ENCODE measurements around the gene LMO7. TPM values are rescaled to one million over a fixed set of nuclear protein-coding genes. Genes with fewer than 3 reads are reported as not detected.

Gene LMO7
- total and polyA plus RNA-seq, 2 of the 13 experiments (the other 11 are each of a cell fraction or from before 2014, with no cell fraction given) = 34.0 to 121 TPM

GRCh38 chr13:75831389-75831788 is 195.3 kb downstream of the LMO7 start:
- no peaks in the 10 kb centered on the region for H3K4me1 ChIP-seq (ENCODE audit: insufficient read depth, low read length)
- no peak overlapping the region for H2AFZ ChIP-seq (ENCODE audit: low read length)
- in situ Hi-C loops (cut with HindIII; ENCODE audit: extremely low pct_ligation_motif_present, low pct_unique_long_range_greater_than_20kb) (no loop called here), intact Hi-C loops (cut with micrococcal nuclease; ENCODE audit: unreplicated experiment) (no loop called here)
- peaks cover 18 to 76% of the 10 kb centered on the region in 2 experiments for H3K36me3 ChIP-seq (replicated peaks in 1 of 2; ENCODE audit: control insufficient read depth in 1 of 2, insufficient read depth in 2 of 2, low read length in 2 of 2)
- H3K27me3 ChIP-seq (ENCODE audit: control insufficient read depth in 1 of 2, insufficient read depth in 2 of 2, low read length in 2 of 2) = no peaks in the 10 kb centered on the region
- H4K20me1 ChIP-seq (ENCODE audit: insufficient read depth, low read length) = no peaks in the 10 kb centered on the region
- TF ChIP-seq ZBTB2 (CRISPR knock-in tag; IDR thresholded peaks at IDR 0.05; ENCODE audit: low read depth) = no peak
- TF ChIP-seq MEIS2 (CRISPR knock-in tag; IDR thresholded peaks at IDR 0.05) = no peak
- TF ChIP-seq IRF9 (CRISPR knock-in tag; IDR thresholded peaks at IDR 0.05; ENCODE audit: borderline replicate concordance) = no peak
- TF ChIP-seq EZH2 (conservative IDR thresholded peaks at IDR 0.05; ENCODE audit: low read depth, low read length) = no peak
- no peak for TF ChIP-seq ZNF747 (CRISPR knock-in tag; IDR thresholded peaks at IDR 0.05; ENCODE audit: borderline replicate concordance)
- TF ChIP-seq ZNF564 (CRISPR knock-in tag; IDR thresholded peaks at IDR 0.05) = peak; percentile 99
- no peak overlapping the region for H3K27ac ChIP-seq (ENCODE audit: extremely low read length, insufficient read depth, low read length)
- DNase-seq (ENCODE audit: low spot score) (no peak), FAIRE-seq (no peak), ATAC-seq (no peak)
- H3K9me3 ChIP-seq (ENCODE audit: low read length) = no peaks in the 10 kb centered on the region
- no peak overlapping the region for H3K9ac ChIP-seq (ENCODE audit: insufficient read depth, low read depth, low read length)
- H3K4me2 ChIP-seq (ENCODE audit: low read depth, low read length) = no peak overlapping the region
- POLR2A ChIA-PET = no interaction called here
- BruUV-seq (replicated peaks) = no TSS peak
- no peak overlapping the region for H3K4me3 ChIP-seq (replicated peaks in 1 of 3; ENCODE audit: insufficient read depth in 1 of 3, low read depth in 2 of 3, low read length in 3 of 3)
- CTCF ChIA-PET (ENCODE audit: low intra/inter-chr PET ratio, low total read pairs) = no interaction called here
- H3K79me2 ChIP-seq (ENCODE audit: insufficient read depth, low read length) = no peaks in the 10 kb centered on the region

- Histone ChIP-seq H3K9me3 (ENCODE audit: low read length) (no peaks in the 10 kb centered on the region), H3K4me1 (ENCODE audit: insufficient read depth, low read length) (no peaks in the 10 kb centered on the region), H3K27ac (ENCODE audit: extremely low read length, insufficient read depth, low read length) (no peak overlapping the region), H3K4me3 (replicated peaks in 1 of 3; ENCODE audit: insufficient read depth in 1 of 3, low read depth in 2 of 3, low read length in 3 of 3) (no peak overlapping the region), H4K20me1 (ENCODE audit: insufficient read depth, low read length) (no peaks in the 10 kb centered on the region), H3K36me3 (replicated peaks in 1 of 2; ENCODE audit: control insufficient read depth in 1 of 2, insufficient read depth in 2 of 2, low read length in 2 of 2) (peaks cover 16 to 67% of the 10 kb centered on the region in 2 experiments), H3K9ac (ENCODE audit: insufficient read depth, low read depth, low read length) (no peak overlapping the region), H3K27me3 (ENCODE audit: control insufficient read depth in 1 of 2, insufficient read depth in 2 of 2, low read length in 2 of 2) (no peaks in the 10 kb centered on the region), H2AFZ (ENCODE audit: low read length) (no peak overlapping the region), H3K4me2 (ENCODE audit: low read depth, low read length) (no peak overlapping the region), H3K79me2 (ENCODE audit: insufficient read depth, low read length) (no peaks in the 10 kb centered on the region)
- ATAC-seq = no peak
- BruUV-seq (replicated peaks) = no TSS peak
- ChIA-PET CTCF (ENCODE audit: low intra/inter-chr PET ratio, low total read pairs) (no interaction called here), POLR2A (no interaction called here)
- in situ Hi-C loops (cut with HindIII; ENCODE audit: extremely low pct_ligation_motif_present, low pct_unique_long_range_greater_than_20kb) (no loop called here), intact Hi-C loops (cut with micrococcal nuclease; ENCODE audit: unreplicated experiment) (no loop called here)
- 98% methylated on average over 5 of the region's 5 CpGs for WGBS (ENCODE audit: low lambda C conversion rate)
- no peak for FAIRE-seq
- no peak for DNase-seq (ENCODE audit: low spot score)
- no peak for TF ChIP-seq ELF4 (CRISPR knock-in tag; IDR thresholded peaks at IDR 0.05; ENCODE audit: borderline replicate concordance)
- no peak for TF ChIP-seq ELF1 (CRISPR knock-in tag; IDR thresholded peaks at IDR 0.05)
- TF ChIP-seq ARNTL (CRISPR knock-in tag; IDR thresholded peaks at IDR 0.05) = no peak
- no peak for TF ChIP-seq ZSCAN29 (CRISPR knock-in tag; conservative IDR thresholded peaks at IDR 0.05)
- TF ChIP-seq POGK (CRISPR knock-in tag; conservative IDR thresholded peaks at IDR 0.05) = no peak
- TF ChIP-seq IKZF4 (CRISPR knock-in tag; IDR thresholded peaks at IDR 0.05; ENCODE audit: borderline replicate concordance, low read depth, not compliant biosample characterization) = no peak
Observed at GRCh38 chr13:75832812-75833211, 196.7 kb downstream of the LMO7 start.

Measured in HepG2 (cell line).